Stimulated activated CD8-positive, alpha-beta memory T cell treated with anti-CD3 and anti-CD28 coated beads, Interleukin-4, amount 100 ng/mL, for 24 hours (primary cell): ENCODE results near the gene SPTB.
"Not testable (repeated sequence)": the region's sequence is repeated elsewhere in the genome, so short reads cannot be mapped to it uniquely, and the experiment has no call there.

Source experiments
- DNase-seq: peaks from one replicate; pipeline ENCODE4 v3.0.0-alpha.2; 2020; ENCODE audit warnings: low read depth

Gene SPTB

DNA sequence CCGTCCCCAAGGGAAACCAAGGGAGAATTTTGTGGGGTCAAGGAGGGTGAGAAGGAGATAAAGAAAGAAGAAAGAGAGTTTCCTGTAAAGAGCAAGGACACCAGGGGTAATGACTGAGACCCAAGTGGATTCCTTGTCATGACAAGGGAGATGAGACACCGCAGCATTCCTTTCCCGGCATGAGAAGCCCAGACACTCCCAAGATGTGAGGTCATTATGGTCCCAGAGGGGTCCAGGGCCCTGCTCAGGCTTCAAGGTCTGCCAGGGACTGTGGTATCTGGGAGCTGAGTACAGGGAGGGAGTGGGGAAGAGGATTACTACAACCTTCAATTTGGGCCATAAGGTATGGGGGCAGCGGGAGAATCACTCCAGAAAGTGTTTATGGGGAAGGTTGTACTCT, 58.1 kb downstream of the SPTB start:
- DNase-seq = no peak

DNA sequence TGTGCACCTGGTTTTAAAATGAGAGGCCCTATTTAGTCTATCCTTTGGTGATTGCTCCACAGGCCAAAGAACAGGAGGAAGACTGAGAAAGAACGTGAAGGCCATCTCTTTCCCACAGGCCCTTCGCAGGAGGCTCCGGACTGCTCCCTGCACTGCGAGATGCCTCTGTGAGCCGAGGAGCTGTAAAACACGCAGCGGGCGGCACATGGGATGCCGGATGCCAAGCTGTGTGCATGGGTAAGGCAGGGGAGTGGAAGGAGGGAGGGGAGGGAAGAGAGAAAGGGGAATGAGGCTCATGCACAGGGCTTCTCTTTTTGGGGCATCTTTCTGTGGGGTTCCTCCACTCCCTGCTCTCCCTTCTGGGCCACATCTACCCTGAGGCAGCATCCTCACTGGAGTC, 61.6 kb downstream of the SPTB start:
- no peak for DNase-seq

DNA sequence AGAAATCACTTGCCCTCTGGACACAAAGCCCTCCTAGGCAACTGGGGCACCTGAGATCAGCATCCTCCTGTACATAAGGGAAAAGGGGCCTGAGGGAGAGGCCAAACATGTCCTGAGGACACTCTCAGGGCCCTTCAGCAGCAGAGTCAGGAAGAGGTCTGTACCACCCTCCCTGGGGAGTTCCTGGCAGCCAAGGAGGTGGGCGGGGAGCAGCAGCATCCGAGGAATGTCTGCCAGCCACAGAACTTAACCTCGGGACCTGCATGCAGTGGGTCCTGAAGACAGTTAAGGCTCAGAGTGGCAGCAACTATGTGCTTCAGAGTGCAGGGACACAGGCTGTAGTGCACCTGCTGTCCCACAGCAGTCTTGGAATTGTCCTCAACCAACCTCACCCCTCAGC, 62.1 kb downstream of the SPTB start:
- DNase-seq = no peak

DNA sequence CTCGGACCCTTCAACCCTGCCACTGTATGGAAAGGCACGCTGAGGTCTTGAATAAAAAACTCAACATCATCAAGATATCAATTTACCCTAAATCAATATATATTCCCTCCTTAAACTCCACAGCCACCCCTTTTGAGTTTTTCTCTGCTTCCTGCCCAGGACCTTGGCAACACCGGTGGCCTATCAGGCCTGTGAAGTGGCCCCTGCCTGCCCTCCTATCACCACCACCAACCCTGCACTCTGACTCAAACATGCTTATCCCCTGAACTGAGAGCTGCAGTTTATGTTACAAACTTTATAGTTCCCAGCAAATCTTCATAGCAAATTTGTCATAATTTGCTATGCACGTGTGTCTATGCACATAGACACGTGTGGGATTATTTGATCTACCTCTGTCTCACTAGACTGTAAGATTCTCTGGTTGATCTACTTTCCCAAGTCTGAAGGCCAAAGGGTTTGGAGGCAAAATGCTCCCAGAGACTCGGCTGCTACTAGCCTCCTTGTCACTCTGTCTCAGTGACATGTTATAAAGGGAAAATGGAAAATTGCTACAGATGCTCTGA, 63.4 kb downstream of the SPTB start:
- DNase-seq = no peak

DNA sequence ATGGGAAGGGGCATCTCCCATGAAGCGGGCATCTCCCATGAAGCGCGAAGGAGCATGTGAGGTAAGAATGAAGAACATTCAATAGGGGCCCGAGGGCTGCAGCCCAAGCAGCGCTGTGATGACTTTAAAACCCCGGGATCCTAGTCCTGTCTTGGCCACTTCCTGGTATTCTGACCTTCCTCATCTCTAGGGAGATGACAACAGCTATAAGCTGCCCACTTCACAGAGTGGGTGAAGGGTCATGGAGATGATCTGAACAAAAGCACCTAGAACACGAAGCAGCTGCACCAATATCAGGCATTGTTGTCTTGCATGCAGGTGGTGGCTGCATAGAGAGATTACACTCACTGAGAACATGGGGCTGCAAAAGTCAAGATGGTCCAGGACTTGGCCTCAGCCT, 64.5 kb downstream of the SPTB start:
- no peak for DNase-seq

DNA sequence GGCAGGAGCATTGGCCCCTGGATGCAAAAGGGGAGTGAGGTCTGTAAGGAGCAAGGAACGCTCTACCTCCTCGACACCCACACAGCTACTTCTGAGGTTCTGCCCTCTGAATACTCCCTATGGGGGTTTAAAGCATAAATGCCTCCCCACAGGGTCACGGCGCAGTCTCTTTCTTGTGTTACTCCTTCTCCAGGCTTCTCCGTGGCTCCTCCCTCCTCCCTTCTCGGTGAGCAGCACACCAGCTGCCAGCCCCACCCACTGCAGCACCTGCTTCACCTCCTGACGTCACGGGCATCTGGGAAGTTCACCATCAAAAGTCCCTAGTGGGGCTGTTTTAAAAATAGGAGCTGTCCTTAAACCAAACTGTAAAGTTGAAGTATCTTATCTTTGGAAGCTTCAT, 67.3 kb downstream of the SPTB start:
- no peak for DNase-seq

DNA sequence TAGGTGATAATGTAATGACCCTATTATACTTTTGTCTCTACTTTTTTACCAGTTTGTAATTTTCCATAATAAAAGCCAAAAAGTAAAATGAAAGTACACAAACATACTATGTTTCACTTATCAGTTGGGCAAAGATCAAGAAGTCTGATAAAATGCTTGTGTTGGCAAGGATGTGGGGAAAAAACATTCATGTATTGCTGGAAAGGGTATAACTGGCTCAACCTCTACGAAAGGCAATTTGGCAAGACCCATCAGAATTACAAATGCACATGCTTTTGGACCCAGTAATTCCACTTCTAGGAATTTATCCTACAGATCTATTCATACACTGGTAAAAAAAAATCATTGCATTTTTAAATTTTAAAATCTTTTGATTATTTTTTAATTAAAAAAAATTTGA, 68.0 kb downstream of the SPTB start:
- DNase-seq = no peak

DNA sequence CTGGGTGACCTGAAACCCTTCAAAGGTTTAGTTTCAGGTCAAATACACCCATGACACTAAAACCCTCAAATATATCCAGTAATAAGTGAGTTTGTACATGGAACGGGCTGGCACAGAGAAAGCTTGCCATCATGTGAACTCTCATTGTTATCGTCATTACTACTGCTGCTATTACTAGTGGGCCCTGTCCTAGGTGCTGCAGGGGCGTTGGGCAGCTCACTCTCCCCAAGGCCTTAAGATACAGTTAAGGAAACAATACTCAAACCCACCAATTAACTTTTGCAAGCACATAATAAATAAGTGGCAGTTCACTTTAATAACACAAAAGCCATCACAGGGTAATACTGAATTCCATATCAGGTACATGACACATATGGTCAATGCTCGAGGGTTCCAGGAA, 71.3 kb downstream of the SPTB start:
- DNase-seq = no peak

DNA sequence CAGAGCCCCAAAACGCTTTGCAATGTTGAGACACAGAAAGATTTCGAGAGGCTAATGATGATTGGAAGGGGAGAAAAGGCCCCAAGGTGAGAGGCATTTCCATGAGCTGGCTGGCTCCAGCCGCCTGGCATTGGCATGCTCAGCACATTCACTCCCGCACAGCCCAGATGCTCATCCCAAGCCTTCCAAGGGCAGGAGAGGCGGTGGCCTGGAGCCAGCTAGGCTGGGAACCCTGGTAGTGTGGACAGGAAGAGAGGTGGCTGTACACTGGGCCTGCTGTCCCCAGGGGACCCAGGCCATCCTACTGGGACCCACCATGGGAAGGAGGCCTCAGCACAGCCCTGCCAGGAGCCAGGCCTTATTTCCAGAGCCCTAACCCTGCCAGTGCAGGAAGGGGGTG, 72.2 kb downstream of the SPTB start:
- no peak for DNase-seq

DNA sequence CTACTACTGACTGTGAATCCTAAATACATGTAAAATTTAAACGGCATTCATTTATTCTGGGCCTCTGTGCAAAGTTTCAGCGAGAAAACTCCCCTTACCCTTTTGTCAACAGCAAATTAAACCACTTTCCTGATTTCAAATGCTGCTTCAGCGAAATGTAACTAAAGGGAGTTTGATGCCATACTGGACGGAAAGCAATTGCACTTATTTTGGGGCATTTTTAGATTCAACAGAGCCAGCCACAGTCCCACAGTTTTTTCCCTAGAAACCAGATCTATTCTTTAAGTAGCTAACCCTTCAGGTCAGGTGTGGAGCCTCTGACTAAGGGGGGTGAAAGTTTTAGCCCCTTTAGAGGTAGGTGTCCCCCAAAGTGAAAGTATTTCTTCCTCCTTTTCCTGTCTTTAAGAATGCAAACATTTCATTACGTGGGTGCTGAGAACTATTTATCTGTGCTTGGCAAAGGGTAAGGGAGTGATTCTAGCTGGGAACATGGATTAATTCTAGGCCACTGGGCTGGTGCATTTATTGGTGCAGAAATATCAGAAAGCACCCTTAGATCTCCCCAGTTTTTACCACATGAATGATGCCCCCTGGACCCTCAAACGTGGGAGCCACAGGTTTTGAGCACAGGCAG, 72.7 kb downstream of the SPTB start:
- DNase-seq = no peak

DNA sequence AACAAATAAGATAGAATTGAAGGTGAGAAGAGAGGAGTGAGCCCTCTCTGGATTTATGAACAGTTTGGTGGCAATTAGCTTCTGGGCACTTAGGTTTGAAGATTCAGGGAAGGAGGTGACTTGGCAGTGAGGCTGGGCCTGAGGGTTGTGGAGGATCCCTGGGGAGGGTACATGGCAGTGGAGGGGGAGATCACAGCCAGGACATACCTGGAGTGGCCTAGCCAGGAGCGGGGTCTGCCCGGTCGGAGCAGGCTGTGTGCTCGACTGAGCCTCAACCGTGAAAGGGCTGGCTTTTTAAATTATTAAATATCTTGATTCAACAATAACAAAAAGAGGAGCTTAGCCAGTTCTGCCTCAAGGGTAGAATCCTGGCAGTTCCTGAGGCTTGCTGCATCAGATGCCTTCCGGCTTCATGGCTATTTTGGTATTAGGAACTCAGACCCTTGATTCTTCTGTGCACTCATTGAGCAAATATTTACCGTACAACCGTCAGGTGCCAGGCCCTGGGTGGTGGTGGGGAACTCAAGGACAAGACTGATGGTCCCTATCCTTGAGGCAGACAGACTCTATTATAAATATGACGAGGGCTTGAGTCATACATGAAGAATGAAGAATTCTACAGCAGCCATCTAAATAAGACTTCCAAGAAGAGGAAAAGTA, 73.4 kb downstream of the SPTB start:
- DNase-seq = no peak

DNA sequence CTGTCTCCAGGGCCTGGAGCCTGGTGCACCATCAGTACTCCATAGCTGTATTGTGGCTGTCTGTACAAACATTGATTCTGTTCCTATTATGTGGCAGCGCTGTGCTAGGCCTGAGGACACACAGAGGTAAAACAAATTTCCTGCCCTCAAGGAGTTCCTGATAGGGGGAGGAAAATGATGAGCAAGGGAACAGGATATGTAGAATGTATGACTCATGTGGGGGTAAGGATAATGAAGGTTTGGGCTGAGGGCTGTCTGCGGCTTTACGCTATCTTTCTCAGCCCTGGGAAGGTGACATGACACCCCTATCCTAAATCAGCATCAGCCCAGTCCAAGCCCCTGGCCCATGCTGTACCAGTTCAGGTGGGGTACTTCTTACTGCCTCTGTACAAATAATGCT, 74.1 kb downstream of the SPTB start:
- not testable (repeated sequence) for DNase-seq

DNA sequence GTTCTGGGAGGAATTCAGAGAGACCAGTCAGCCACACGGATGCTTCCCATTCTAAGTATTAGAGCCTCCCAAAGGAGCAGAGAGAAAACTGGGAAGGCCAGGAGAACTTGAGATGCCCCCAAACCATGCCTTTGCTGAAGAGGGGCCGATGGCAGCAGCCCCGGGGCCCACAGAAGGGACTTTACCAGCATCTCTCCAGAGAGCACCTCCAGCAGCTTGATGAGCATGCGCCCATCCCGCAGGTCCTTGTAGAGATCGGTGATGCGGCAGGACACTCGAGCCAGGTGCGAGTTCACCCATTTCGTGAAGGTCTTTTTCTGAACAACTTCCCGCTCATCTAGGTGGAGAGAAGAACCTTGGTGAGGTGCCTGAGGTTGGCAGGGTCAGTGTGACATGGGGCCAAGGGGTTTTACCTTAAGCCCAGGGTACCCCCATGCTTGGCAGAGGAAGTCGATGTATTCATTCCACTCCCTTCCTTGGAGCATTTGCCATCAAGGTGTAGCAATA, 74.9 kb downstream of the SPTB start:
- no peak for DNase-seq

DNA sequence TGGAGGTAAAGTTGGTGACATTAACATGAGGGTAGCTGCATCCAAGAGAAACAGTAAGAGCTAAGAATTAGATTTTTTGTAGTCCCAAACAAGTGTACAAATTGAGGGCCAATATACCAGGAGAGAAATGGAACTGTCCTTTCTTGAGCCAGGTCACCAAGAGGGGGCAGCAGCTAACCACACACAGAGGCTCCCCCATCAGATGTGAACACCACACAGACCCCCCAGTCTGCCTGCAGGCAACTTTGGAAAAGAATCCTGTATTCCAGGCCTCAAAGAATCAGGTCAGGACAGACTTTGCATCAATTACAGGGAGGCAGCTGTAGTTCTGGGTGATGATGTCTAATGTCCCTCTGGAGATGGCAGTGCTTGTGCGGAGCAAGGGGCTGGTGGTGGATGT, 77.9 kb downstream of the SPTB start:
- DNase-seq = no peak

DNA sequence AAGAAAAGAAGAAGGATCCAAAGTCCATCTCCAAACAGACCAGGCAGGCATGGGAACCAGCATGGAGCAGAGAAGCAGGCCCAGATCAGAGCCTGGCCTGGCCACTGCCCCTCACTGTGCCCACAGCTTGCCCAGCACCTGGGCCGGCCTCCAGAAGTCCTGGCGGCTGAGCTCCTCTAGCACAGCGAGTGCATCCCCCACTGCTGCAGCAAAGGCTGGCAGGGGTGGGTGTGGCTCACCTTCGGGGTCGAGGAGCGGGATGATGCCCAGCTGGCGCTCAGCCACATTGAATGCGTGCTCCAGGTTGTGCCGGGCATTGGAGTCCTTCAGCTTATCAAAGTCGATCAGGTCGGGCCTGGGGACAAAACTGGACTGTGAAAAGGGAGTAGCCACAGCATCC, 78.7 kb downstream of the SPTB start:
- no peak for DNase-seq

DNA sequence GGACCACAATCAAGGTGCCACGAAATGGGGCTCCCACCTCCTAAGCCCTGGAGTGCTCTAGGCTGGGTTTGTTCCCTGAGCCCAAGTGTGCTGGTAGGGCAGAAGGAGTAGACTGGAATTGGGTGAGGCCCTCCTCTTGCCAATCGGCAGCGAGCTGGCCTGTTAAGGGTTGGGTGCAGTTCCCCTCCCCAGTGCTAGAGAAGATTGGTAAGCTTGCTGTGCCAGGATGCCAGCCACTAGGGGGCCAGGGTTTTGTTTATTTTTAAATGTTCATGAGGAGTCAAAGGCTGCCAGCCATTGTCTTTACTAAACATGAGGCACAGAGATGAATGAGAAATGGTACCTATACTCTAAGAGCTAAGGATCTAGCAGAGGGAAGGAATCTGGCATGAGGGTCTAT, 79.7 kb downstream of the SPTB start:
- DNase-seq = no peak

DNA sequence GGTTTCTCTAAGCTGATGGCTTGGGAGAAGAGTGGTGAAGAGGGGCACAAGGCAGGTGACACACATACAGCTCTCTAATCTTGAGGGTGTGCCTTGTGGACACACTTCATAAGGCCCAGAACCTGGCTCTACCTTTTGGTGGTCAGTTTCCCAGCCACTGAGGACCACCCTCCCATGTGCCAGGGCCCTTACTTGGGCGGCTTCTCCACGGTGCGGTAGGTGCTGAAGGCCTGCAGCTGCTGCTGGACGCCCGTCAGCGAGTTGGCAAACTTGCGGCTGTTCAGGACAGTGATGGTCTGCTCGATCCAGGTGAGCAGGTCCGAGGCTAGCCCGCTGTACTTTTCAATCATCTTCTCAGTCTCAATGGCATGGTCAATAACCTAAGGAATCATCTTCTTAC, 80.2 kb downstream of the SPTB start:
- no peak for DNase-seq

DNA sequence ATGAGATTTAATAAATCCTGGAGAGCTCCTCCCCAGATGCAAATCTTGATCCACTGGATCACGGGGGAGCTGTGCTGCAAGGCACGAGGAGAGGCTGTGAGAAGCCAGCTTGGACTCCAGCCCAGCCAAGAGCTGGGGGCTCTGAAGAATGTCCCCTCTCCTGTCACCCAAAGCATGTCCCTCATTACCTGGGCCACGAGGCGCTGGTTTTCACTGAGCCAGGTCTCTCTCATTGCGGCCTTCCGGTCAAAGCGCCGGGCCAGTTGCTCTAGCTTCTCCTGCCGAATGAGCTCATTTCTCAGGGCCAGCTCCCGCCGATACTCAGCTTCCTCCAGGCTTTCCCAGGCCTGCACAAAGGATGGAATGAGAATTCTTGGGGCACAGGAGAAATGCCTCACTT, 83.3 kb downstream of the SPTB start:
- DNase-seq = no peak

DNA sequence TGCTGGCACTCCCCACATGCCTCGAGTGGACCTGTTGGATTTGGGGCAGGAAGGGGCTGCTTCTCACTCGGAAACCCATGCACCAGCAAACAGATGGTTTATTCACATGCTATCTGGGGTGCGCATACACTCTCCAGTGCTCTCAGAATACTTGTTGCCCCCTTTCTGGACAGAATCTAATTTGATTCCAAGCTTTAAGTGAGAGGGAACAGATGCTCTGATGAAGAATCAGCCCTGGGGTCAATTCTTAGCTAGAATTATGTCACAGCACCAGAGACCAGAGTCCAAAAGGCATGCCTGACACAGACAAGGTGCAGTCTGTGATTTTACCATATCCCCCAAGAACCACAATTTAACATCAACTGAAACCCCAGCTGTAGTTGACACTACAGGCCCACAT, 83.8 kb downstream of the SPTB start:
- DNase-seq = no peak

DNA sequence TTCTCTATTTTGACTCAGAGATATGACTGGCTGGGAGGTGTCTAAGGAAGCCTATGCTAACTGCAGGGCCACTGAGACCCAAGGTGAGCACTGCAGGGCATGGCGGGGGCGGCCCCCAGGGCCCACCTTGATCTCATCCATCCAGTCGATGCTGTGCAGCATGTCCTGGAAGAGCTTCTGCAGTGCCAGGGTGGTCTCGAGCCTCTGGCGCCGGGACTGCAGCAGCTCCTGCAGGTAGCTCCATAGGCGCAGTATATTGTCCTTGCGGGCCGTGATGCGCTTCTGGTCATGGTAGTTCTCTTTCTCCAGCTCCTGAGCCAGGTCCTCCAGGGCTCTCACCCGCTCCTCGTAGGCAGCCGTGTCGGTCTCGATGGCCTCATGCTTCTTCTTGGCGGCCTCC, 84.5 kb downstream of the SPTB start:
- DNase-seq = no peak

DNA sequence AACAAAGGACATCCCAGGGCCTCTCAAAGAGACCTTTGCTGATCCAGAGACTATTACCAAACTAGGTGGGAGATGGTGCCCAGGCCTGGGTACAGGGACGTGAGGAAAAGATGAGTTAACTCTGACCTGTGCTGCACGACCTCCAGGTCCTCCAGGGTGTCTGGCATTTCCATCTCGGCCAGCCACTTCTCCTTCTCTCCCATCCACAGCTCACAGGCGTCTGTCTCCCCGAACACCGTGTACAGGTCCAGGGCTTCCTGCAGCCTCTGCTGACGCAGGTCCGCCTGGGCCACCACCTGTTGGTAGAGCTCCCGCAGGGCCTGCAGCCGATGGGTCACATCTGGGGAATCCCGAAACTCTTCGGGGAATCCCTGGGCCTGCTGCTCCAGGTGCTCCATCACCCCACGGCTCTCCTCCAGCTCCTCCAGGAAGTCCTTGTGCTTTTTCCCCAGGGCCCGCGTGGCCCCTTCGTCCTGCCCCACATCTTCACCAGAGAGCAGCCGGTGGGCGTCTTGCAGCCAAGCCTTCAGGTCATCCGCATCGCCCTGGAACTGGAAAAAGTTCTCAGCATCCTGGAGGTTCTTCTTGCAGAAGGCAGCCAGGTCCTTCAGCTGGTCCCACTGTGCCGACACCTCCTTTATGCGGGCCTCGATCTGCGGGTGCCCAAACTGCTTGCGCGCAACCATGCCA, 86.7 kb downstream of the SPTB start:
- no peak for DNase-seq

DNA sequence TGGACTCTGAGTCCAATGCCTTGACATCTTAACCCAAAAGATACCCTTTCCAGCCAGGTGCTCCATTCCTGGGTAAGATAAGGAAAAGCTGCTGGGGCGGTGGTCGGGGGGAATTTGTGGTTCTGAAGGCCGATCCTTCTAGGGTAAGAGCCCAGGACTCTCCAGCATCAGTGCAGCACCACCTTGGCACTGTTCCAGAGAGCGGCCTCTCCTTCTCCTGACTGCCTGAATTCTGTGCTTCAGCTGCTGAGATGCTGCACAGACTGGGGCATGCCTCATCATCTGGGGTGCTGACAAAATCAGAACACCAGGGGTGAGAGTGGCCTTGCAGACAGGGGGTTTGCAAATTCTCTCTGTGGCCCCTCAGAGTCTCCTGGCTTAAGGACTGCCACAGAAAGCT, 87.5 kb downstream of the SPTB start:
- no peak for DNase-seq

DNA sequence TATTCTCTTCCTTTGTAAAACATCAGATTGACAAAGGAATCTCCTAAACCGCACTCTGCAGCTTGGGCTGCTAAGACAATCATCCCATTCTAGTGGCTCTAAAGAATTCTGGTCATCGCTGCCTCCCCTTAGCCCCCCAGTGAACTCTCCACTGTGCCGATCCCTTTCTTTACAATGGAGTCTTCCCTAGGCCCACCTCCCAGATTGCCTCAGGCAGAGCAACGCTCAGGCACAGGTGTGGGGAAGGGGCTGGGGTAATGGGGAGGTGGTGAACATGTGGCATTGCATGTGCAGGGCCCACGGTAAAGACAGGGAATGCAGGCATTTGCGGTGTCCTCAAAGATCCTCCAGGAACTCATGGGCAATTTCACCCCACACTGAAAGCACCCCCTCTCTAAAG, 89.2 kb downstream of the SPTB start:
- no peak for DNase-seq
